ENCODE measurements around the gene C3orf33.

C3orf33 gene

DNA sequence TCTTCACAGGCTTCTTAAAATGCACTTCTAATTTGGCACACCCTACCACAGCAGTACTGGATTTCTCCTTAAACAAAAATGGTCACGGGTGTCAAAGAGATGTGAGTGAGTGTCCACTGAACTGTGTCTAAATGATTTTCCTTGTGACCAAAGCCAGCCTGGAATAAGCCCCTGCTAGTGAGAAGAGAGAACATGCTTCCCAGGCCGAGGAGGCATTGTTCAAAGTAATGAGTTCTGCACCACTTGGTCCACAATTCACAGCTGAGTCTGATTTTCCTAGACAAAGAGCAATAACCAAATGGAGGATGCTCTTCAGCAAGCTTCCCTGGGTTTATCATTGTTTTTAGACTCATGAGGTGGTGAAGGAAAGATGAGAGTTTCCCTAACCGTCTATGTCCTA, 65.0 kb downstream of the C3orf33 start:
- no peak for DNase-seq

DNA sequence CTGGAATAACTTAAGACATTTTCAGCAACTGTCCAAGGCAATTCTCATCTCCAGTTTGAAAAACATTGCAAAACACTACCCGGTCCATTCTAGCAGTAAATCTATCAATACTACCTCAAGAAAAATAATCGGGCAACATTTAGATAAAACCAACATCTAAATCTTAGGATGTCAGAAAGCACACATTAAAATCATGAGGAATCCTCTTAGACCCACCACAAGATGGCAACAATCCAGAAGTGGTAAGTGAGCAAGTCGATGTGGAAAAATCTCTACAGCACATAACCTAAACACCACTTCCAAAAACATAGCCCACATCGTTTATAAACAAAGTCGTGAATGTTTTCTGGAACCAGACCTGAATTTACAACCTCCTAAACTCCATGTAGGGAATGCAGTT, 66.9 kb downstream of the C3orf33 start:
- DNase-seq, result no peak

GRCh38 chr3:155738580-155739076, 67.5 kb downstream of the C3orf33 start:
- no peak for DNase-seq

- DNase-seq, result no peak
Observed at GRCh38 chr3:155737844-155738460, 68.1 kb downstream of the C3orf33 start.

GRCh38 chr3:155736381-155736780, 69.7 kb downstream of the C3orf33 start:
- no peak for DNase-seq

GRCh38 chr3:155730843-155731242, 75.2 kb downstream of the C3orf33 start:
- no peak for DNase-seq

DNA sequence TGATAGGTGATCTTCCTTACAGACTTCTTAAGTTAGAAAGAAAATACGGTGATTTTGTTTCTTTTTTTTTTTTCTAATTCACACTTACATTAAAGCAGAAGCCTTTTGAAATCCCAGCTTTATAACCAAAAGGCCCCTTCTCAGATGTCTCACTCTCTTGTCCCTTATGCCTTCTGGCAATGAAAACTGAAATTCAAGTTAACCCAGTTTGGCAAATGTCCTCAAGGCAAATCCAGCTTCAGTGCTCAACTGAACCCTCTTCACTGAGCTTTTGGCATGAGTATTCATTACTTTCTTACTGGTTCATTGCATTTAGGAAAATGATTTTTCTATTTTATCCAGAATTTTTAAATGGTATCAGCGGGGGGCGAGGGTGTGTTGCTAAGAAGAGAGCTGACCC, 78.2 kb downstream of the C3orf33 start:
- no peak for DNase-seq

GRCh38 chr3:155714295-155714718, 91.8 kb downstream of the C3orf33 start:
- no peak for DNase-seq
